ENCODE results near the gene UHRF1. TPM values are rescaled to one million over a fixed set of nuclear protein-coding genes. Genes with fewer than 3 reads are reported as not detected.
"Not testable (repeated sequence)": the region's sequence is repeated elsewhere in the genome, so short reads cannot be mapped to it uniquely, and the experiment has no call there.

UHRF1 gene
- total RNA-seq, 1 donor from 2014 or later, result 1.2 TPM

DNA sequence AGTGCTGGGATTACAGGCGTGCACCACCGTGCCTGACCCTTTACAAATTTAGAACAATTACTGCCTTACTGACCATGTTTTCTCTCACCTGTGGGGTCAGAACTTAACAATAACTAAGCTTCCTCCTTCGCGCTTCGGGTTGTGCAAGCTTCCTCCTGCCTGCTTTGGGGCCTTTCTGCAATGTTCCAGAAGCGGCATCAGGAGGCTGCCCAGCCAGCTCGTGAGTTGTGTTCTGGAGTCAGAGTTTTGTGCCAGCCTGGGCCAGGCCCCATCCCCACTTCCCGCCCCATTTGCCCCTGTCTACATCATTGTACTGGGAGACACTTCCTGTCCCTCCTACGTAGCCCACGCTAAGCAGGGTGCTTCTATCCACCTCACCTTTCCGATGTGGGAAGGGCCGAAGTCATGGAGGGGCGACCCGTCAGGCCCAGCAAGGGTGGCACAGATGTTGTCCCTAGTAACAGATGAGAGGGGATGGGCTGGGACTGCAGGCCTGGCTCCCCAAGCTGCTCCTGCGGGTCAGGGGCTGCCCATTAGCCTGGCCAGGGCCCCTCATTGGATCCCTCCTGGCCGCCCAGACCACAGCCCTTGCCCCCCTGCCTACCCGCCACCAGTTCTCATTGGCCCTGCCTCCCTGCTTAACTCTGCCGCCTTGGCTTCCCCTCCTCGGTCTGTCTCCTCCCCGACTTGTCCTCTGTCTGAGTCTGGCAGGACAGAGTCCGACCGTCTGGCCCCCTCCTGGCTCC, 13.4 kb downstream of the UHRF1 start:
- DNase-seq (ENCODE audit: low spot score), result no peak
- no peak for ATAC-seq

DNA sequence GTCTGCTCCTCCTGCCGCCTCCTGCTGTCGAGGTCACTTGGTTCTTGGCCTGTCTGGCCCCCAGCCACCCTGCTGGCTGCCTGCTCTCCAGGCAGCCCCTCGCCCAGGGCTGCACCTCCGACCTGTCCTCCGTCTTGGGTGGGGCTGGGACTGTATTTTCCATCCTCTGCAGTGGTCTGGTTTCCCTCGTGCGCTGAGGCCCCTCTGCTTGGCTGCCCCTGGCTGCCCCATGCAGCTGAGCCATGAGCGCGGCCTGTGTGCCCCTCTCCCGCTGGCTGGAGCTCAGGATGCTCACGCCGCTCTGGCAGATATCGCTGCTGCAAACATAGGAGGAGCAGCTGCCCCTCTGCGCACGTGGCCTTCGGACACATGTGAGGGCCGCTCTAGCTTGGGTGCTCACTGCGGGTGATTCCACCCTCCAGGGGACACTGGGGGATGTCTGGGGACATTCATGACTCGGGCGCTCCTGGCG, 14.0 kb downstream of the UHRF1 start:
- no peak for DNase-seq (ENCODE audit: low spot score)
- intact Hi-C loops (cut with DNase I), result no loop called here

More for the DNA sequence above, 13.4 kb downstream of the UHRF1 start:
- intact Hi-C loops (cut with DNase I), result no loop called here

DNA sequence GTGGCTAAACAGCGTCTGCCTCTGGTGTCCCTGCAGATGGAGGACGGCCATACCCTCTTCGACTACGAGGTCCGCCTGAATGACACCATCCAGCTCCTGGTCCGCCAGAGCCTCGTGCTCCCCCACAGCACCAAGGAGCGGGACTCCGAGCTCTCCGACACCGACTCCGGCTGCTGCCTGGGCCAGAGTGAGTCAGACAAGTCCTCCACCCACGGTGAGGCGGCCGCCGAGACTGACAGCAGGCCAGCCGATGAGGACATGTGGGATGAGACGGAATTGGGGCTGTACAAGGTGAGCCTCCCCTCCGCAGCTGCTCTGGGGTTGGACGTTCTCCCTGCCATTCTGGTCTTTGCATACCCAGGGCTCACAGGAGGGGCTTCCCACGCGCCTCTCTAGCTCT, 19.9 kb downstream of the UHRF1 start:
- DNase-seq (ENCODE audit: low spot score) (no peak), ATAC-seq (no peak)
- intact Hi-C loops (cut with DNase I), result no loop called here

More for the DNA sequence above, 14.0 kb downstream of the UHRF1 start:
- ATAC-seq, result no peak

DNA sequence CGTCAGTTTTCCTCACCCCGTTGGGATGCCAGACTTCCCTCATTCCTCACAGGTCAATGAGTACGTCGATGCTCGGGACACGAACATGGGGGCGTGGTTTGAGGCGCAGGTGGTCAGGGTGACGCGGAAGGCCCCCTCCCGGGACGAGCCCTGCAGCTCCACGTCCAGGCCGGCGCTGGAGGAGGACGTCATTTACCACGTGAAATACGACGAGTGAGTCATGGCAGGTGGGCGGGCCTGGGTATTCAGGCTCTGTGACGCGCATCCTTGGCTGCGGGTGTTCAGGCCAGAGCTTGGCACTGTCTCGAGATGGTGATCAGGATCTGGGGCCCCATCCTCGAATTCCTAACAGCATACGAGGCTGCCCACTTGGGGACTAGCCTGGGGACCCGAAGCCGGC, 21.4 kb downstream of the UHRF1 start:
- ATAC-seq, result no peak
- intact Hi-C loops (cut with DNase I), result no loop called here
- no peak for DNase-seq (ENCODE audit: low spot score)

DNA sequence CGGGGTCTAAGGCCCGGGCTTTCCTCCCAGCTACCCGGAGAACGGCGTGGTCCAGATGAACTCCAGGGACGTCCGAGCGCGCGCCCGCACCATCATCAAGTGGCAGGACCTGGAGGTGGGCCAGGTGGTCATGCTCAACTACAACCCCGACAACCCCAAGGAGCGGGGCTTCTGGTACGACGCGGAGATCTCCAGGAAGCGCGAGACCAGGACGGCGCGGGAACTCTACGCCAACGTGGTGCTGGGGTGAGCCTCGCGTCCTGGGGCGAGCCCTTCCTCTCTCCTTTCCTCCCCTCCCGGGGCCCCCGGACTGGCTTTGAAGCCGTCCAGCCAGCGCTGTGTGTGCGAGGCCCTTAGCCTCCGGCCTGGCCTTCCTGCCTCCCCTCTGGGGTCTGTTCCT, 23.4 kb downstream of the UHRF1 start:
- DNase-seq (ENCODE audit: low spot score), result no peak
- ATAC-seq, result no peak
- intact Hi-C loops (cut with DNase I), result no loop called here

DNA sequence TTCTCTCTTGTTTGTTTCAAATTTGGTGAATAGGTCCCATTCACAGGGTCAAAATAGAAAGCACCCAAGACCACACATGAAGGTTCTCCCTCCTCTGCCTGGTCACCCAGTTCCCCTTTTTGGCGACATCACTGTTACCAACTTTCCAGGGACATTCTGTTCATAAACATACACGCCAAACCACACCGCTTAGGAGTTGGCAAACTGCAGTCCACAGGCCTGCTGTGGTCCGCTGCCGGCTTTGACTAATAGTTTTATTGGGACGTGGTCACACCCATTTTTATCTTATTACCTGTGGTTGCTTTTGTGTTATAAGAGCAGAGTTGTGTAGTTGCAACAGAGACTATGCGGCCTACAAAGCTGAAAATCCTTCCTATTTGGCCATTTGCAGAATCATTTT, 24.2 kb downstream of the UHRF1 start:
- no peak for DNase-seq (ENCODE audit: low spot score)
- intact Hi-C loops (cut with DNase I), result no loop called here
- peak; percentile 85 for ATAC-seq

DNA sequence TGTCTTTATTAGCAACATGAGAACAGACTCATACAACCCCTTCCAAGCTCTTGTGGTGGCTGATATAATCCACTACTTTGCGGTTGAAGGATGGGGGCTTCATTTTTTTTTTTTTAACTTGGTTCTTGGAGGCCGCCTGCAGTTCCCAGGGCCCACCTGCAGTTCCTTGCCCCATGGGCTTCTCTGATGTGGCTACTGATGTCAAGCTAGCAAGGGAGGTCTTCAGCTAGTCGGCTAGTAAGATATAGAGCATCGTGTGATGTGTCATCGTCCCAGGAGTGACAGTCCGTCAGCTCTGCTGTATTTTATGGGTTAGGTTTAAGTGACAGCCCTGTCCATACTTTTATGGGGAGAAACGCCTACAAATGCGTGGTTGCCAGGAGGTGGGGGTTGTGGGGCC, 26.1 kb downstream of the UHRF1 start:
- ATAC-seq (no peak), DNase-seq (ENCODE audit: low spot score) (no peak)
- intact Hi-C loops (cut with DNase I), result no loop called here

DNA sequence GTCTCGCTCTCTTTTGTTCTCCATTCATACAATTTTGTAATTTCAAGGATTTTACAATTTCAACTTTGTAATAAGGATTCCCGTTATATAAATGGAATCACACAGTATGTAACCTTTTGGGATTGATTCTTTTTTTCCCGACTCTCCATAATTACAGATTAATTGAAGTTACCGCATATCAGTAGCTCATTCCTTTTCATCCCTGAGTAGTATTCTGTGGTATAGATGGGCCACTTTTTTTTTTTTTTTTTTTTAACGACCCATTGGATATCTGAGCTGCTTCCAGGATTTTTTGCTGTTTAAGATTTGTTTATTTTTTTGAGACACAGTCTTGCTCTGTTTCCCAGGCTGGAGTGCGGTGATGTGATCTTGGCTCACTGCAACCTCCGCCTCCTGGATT, 27.8 kb downstream of the UHRF1 start:
- DNase-seq (ENCODE audit: low spot score) (no peak), ATAC-seq (no peak)
- intact Hi-C loops (cut with DNase I), result no loop called here

DNA sequence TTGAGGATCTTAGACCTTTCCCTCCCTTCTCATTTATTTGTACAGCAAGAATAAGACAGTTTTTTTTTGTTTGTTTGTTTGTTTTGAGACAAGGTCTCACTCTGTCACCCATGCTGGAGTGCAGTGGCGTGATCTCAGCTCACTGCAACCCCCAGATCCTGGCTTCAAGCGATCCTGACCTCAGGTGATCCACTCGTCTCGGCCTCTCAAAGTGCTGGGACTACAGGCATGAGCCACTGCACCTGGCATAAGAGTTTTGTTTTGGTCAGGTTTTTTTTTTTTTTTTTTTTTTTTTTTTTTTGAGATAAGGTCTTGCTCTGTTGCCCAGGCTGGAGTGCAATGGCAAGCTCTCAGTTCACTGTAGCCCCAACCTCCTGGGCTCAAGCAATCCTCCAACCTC, 29.2 kb downstream of the UHRF1 start:
- intact Hi-C loops (cut with DNase I); DNase-seq (ENCODE audit: low spot score); ATAC-seq: not testable (repeated sequence)

DNA sequence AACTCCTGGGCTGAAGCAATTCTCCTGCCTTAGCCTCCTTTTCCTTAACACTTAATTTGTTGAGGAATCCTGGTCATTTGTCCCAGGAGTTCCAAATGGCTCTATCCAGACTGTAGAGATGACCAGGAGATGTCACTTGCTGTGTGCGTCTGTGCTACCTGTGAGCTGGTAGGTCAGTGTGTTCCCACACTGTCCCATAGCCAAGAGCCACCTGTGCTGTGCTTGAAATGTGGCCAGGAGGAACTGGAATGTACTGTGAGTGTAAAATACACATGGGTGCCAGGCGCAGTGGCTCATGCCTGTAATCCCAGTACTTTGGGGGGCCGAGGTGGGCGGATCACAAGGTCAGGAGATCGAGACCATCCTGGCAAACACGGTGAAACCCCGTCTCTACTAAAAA, 30.2 kb downstream of the UHRF1 start:
- intact Hi-C loops (cut with DNase I), result no loop called here
- ATAC-seq (no peak), DNase-seq (ENCODE audit: low spot score) (no peak)

GRCh38 chr19:4941638-4942169, 32.4 kb downstream of the UHRF1 start:
- DNase-seq (ENCODE audit: low spot score); intact Hi-C loops (cut with DNase I); ATAC-seq: not testable (repeated sequence)

- intact Hi-C loops (cut with DNase I); ATAC-seq; DNase-seq (ENCODE audit: low spot score): not testable (repeated sequence)
Observed at GRCh38 chr19:4950650-4951049, 41.3 kb downstream of the UHRF1 start.

GRCh38 chr19:4951656-4952055, 42.4 kb downstream of the UHRF1 start:
- intact Hi-C loops (cut with DNase I), result no loop called here
- ATAC-seq, result no peak
- no peak for DNase-seq (ENCODE audit: low spot score)

DNA sequence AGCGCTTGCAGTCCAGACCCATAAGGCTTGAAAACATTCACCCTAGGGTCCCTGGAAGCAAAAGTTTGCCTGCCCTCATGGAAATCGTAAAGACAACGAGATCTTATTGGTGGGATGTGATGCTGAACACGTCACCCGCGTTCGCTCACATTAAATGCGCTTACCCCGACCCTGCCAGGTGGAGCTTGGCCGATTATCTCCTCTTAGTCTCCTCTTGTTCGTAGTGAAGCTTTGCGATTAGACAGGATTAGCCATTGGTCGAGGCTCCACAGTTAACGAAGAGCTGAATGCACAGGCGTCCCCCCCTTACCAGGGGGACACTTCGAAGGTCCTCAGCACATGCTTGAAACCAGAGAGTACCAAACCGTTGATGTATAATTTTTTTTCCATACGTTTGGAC, 43.6 kb downstream of the UHRF1 start:
- DNase-seq (ENCODE audit: low spot score) (no peak), ATAC-seq (no peak)
- intact Hi-C loops (cut with DNase I), result no loop called here

DNA sequence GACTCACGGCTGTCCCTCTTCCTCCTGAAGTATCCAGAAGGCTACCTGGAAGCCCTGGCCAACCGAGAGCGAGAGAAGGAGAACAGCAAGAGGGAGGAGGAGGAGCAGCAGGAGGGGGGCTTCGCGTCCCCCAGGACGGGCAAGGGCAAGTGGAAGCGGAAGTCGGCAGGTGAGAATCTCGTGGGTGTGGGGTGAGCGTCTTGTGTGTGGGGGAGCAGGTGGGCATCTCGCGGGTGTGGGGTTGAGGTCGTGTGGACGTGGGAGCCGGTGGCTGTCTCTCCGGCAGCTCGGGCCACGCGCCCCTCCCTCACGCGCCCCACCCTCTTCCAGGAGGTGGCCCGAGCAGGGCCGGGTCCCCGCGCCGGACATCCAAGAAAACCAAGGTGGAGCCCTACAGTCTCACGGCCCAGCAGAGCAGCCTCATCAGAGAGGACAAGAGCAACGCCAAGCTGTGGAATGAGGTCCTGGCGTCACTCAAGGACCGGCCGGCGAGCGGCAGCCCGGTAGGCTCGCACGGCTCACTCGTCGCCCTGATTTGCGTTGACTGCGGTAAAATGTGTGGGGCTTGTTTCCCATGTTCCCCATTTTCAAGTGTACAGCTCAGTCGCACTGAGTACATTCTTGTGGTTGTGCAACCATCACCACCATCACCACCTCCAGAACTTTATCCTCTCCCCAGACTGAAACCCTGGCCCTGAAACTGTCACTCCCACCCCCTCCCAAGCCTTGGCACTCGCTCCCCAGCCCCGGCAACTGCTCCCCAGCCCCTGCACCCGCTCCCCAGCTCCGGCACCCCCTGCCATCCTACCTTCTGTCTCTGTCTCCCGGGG, 45.2 kb downstream of the UHRF1 start:
- DNase-seq (ENCODE audit: low spot score); ATAC-seq; intact Hi-C loops (cut with DNase I): not testable (repeated sequence)

DNA sequence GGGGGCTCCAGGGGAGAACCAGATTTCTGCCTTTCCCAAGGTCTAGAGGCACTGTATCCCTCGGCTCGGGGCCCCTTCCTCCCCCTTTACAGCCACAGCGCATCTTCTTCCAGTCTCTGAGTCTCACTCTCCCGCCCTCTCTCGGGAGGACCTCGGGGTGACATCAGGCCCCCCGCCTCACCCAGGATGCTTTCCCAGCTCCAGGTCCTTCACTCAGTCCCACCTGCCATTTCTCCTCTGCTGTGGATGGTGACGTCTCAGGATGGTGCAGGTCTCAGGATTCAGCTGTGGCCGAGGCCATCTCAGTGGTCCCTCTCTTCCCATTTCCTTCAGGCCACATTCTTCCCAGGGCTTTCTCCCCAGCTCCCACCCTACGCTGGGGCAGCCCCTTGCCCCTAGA, 46.0 kb downstream of the UHRF1 start:
- DNase-seq (ENCODE audit: low spot score), result no peak
- intact Hi-C loops (cut with DNase I), result no loop called here
- ATAC-seq, result no peak

DNA sequence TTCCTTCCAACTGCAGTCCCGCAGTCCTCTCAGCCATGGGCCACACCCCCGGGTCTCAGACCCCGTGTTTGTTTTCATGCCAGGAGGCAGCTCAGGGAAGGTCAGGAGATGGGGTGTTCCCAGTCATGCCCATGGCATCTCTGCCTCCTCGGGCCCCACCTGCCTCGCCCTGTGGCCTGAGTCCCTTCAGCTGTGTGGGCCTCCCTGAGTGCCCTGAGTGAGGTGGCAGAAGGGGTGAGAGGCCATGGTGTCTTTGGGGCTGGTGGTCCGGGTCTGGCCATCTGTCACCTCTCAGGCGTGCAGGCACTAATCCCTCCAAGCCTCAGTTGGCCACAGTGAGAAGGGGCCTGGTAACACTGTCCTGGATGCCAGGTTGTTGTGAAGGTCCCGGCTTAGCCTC, 48.7 kb downstream of the UHRF1 start:
- DNase-seq (ENCODE audit: low spot score) (no peak), ATAC-seq (no peak)
- intact Hi-C loops (cut with DNase I), result no loop called here

DNA sequence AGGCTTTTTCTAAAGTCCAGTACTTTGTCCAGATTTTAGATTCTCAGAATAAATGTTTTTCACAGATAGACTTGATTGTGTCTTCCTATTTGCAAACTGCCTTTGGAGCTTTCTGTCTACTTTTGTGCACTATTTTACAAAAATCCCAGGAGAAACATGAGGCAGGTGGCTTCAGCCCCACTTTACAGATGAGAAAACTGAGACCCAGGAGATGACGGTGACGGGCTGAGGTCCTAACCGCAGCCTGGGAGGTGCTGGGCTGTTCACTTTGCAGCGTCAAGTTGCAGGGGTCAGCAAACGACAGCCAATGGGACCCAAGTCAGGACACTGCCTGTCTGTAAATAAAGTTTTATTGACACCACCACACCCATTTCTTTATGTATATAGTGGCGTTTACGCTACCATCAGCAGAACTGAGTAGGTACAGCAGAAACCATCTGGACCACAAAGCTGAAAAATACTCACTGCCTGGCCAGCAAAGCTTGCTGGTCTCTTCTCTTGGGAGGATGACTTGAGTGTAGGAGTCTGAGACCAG, 52.9 kb downstream of the UHRF1 start:
- no peak for ATAC-seq
- intact Hi-C loops (cut with DNase I), result no loop called here
- DNase-seq (ENCODE audit: low spot score), result no peak

GRCh38 chr19:4965061-4965460, 55.8 kb downstream of the UHRF1 start:
- intact Hi-C loops (cut with DNase I), result no loop called here
- ATAC-seq, result no peak
- DNase-seq (ENCODE audit: low spot score), result no peak

DNA sequence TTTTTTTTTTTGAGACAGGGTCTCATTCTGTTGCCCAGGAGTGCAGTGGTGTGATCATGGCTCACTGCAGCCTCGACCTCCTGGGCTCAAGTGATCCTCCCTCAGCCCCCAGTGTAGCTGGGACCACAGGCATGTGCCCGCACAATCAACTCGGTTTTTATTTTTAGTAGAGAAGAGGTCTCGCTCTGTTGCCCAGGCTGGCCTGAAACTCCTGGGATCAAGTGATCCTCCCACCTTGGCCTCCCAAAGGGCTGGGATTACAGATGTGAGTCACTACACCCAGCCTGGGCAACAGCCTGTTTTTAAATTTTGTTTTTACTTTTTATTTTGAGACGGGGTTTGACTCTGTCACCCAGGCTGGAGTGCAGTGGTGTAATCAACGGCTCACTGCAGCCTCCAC, 57.3 kb downstream of the UHRF1 start:
- ATAC-seq (no peak), DNase-seq (ENCODE audit: low spot score) (no peak)
- intact Hi-C loops (cut with DNase I), result no loop called here
